CD8-positive, alpha-beta memory T cell (primary cell): ENCODE results near the gene LRRD1. TPM values are rescaled to one million over a fixed set of nuclear protein-coding genes. Genes with fewer than 3 reads are reported as not detected.
"Not testable (repeated sequence)": the region's sequence is repeated elsewhere in the genome, so short reads cannot be mapped to it uniquely, and the experiment has no call there.

Source experiments
- CTCF ChIA-PET: fragments of 350-600 bp; sonication (Branson Sonifier 250); formaldehyde crosslinking; loops from one replicate; lab custom pipeline; 2021; ENCODE audit warnings: antibody characterized with exemption; lab: Charles Lee
- POLR2A ChIA-PET: fragments of 350-600 bp; sonication (Branson Sonifier 250); formaldehyde crosslinking; loops from one replicate; lab custom pipeline; 2021; ENCODE audit warnings: antibody characterized with exemption; lab: Charles Lee
- DNase-seq, 5 donors: peaks; one replicate each; pipeline versions ENCODE4 v3.0.0 to v3.0.0-alpha.2; 2020 to 2022; ENCODE audit warnings: mixed read lengths in 1 of 5
- H3K27ac ChIP-seq: one replicate; pipeline ENCODE4 v1.7.0; 2013; ENCODE audit warnings: low read depth, mild to moderate bottlenecking, low read length, moderate library complexity
- H3K27me3 ChIP-seq: 2 replicates; pipeline ENCODE4 v1.7.0; 2013; ENCODE audit warnings: low read length, mild to moderate bottlenecking; ENCODE audit not compliant: insufficient read depth, poor library complexity, severe bottlenecking
- H3K36me3 ChIP-seq: 2 replicates; pipeline ENCODE4 v1.7.0; 2013; ENCODE audit warnings: mild to moderate bottlenecking, low read length, moderate library complexity; ENCODE audit not compliant: insufficient read depth
- H3K4me1 ChIP-seq: 2 replicates; pipeline ENCODE4 v1.7.0; 2013; ENCODE audit warnings: mild to moderate bottlenecking, low read length, moderate library complexity; ENCODE audit not compliant: insufficient read depth
- H3K4me3 ChIP-seq: 2 replicates; pipeline ENCODE4 v1.7.0; 2013; ENCODE audit warnings: mild to moderate bottlenecking, low read length
- H3K9me3 ChIP-seq: 2 replicates; pipeline ENCODE4 v1.7.0; 2013; ENCODE audit warnings: mild to moderate bottlenecking, low read length
- H3K27ac Mint-ChIP-seq, 8 donors: one replicate each; pipeline ENCODE4 v1.8.0; 2020 to 2021; ENCODE audit warnings: mixed read lengths in 8 of 8, mild to moderate bottlenecking in 6 of 8, inconsistent platforms in 3 of 8, moderate library complexity in 3 of 8
- H3K27me3 Mint-ChIP-seq, 2 donors: one replicate each; pipeline ENCODE4 v1.8.0; 2020 to 2021; ENCODE audit warnings: mixed read lengths in 2 of 2, mild to moderate bottlenecking in 1 of 2, moderate library complexity in 1 of 2
- H3K36me3 Mint-ChIP-seq, 3 donors: one replicate each; pipeline ENCODE4 v1.8.0; 2020 to 2021; ENCODE audit warnings: mixed read lengths in 3 of 3, inconsistent platforms in 1 of 3, mild to moderate bottlenecking in 1 of 3
- H3K4me1 Mint-ChIP-seq, 3 donors: one replicate each; pipeline ENCODE4 v1.8.0; 2020 to 2021; ENCODE audit warnings: mixed read lengths in 3 of 3, inconsistent platforms in 1 of 3, mild to moderate bottlenecking in 1 of 3
- H3K4me3 Mint-ChIP-seq, 7 donors: one replicate each; pipeline ENCODE4 v1.8.0; 2020 to 2021; ENCODE audit warnings: mixed read lengths in 7 of 7, mild to moderate bottlenecking in 6 of 7, moderate library complexity in 4 of 7, inconsistent platforms in 2 of 7
- H3K9me3 Mint-ChIP-seq, 5 donors: one replicate each; pipeline ENCODE4 v1.8.0; 2020 to 2022; ENCODE audit warnings: mixed read lengths in 5 of 5, mild to moderate bottlenecking in 3 of 5, moderate library complexity in 2 of 5, inconsistent platforms in 1 of 5
- polyA plus RNA-seq: library from polyadenylated mRNA; unstranded; fragments of 300-500 nt; fragmentation: Illumina TruSeq; gene quantifications from one replicate; pipeline ENCODE4 v1.2.3, GENCODE V29; 2021
- total RNA-seq, 2 experiments: library from RNA; stranded (reverse); gene quantifications; one replicate each; pipeline ENCODE4 v1.2.3, GENCODE V29; 2021

LRRD1 gene
- total and polyA plus RNA-seq, 3 experiments from 2014 or later, result not detected

DNA sequence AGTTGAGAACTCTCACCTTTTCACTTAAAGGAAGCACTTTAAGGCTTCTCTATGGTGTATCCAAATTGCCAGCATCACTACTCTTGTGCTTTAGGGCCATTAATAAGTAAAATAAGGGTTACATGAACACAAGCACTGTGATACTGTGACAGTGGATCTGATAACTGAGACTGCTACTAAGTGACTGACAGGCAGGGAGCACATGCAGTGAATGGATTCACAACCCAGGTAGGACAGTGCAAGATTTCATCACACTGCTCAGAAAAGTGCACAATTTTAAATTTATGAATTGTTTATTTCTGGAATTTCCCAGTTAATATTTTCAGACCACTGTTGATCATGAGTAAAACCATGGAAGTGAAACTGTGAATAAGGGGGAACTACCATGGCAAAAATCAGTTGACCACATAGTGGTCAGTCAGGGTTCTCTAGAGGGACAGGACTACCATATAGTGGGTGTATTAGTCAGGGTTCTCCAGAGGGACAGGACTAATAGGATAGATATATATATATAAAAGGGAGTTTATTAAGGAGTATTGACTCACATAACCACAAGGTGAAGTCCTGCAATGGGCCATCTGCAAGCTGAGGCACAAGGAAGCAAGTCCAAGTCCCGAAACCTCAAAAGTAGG, 23.7 kb downstream of the LRRD1 start:
- Mint-ChIP-seq H3K27ac (no peak overlapping the region), H3K27me3 (peaks cover 0 to 5% of the 10 kb centered on the region in 2 donors), H3K9me3 (no peaks in the 10 kb centered on the region), H3K4me1 (peaks cover 0 to 2% (median 0%) of the 10 kb centered on the region in 3 donors), H3K4me3 (no peak overlapping the region), H3K36me3 (no peaks in the 10 kb centered on the region)
- Histone ChIP-seq H3K4me3 (no peak overlapping the region), H3K27me3 (no peaks in the 10 kb centered on the region), H3K9me3 (no peaks in the 10 kb centered on the region), H3K36me3 (no peaks in the 10 kb centered on the region), H3K27ac (no peak overlapping the region), H3K4me1 (no peaks in the 10 kb centered on the region)
- DNase-seq, result no peak
- POLR2A ChIA-PET, result no interaction called here
- CTCF ChIA-PET, result no interaction called here

DNA sequence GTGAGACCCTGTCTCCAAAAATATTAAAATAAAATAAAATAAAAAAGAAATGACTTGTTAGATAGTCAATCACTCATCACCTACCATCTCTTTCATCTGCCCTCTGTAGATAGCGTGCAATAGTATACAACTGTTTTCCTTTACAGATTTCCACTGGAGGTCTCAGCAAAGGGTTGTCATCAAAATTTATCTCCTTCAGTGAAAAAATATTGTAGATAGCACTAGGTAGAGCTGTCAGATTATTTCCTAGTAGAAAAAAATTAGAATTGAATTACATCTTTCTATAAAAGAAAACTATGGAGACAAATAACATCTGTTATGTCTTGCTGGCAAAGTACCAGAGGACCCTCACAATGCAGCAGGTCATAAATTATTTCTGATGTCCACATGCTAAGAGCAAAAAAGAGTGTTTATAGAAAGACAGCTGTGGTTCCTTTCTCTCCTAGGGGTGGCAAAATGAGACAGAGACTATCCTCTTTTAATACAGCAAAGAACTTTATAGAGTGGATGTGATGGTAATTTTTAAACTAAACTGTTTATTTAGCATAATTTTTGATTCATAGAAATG, 28.4 kb downstream of the LRRD1 start:
- H3K4me3 ChIP-seq, result no peak overlapping the region
- Mint-ChIP-seq H3K9me3 (no peaks in the 10 kb centered on the region), H3K4me3 (no peak overlapping the region), H3K27ac (no peak overlapping the region), H3K4me1 (no peaks in the 10 kb centered on the region), H3K36me3 (no peaks in the 10 kb centered on the region), H3K27me3 (peaks cover 2 to 8% of the 10 kb centered on the region in 2 donors)
- no peak for DNase-seq
- CTCF ChIA-PET, result no interaction called here
- POLR2A ChIA-PET, result no interaction called here
- no peaks in the 10 kb centered on the region for H3K27me3 ChIP-seq
- H3K27ac ChIP-seq, result no peak overlapping the region
- H3K36me3 ChIP-seq, result no peaks in the 10 kb centered on the region
- no peaks in the 10 kb centered on the region for H3K9me3 ChIP-seq
- H3K4me1 ChIP-seq, result no peaks in the 10 kb centered on the region

DNA sequence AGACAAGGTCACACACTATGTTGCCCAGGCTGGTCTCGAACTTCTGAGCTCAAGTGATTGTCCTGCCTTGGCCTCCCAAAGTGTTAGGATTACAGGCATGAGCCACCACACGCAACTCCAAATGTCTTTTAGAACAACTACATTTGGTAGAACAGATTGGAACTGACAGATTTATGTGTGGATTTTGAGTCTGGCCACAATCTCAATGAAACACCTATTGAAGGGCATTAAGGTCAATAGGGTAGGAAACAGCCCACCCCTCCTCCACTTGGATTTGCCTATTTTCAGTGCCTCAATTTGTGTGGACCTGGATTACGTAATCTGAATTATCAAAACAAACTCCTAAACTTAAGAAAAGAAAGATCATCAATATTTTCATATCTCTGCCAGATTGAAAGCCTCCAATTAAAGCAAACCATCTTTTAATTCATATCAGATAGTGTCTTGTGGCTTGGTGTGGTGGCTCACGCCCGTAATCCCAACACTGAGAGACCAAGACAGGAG, 29.2 kb downstream of the LRRD1 start:
- Mint-ChIP-seq H3K4me3 (no peak overlapping the region), H3K9me3 (no peaks in the 10 kb centered on the region), H3K4me1 (no peaks in the 10 kb centered on the region), H3K27me3 (peaks cover 2 to 5% of the 10 kb centered on the region in 2 donors), H3K27ac (no peak overlapping the region), H3K36me3 (no peaks in the 10 kb centered on the region)
- Histone ChIP-seq H3K27ac (no peak overlapping the region), H3K4me1 (no peaks in the 10 kb centered on the region), H3K27me3 (no peaks in the 10 kb centered on the region), H3K4me3 (no peak overlapping the region), H3K9me3 (no peaks in the 10 kb centered on the region), H3K36me3 (no peaks in the 10 kb centered on the region)
- ChIA-PET POLR2A (no interaction called here), CTCF (no interaction called here)
- no peak for DNase-seq

DNA sequence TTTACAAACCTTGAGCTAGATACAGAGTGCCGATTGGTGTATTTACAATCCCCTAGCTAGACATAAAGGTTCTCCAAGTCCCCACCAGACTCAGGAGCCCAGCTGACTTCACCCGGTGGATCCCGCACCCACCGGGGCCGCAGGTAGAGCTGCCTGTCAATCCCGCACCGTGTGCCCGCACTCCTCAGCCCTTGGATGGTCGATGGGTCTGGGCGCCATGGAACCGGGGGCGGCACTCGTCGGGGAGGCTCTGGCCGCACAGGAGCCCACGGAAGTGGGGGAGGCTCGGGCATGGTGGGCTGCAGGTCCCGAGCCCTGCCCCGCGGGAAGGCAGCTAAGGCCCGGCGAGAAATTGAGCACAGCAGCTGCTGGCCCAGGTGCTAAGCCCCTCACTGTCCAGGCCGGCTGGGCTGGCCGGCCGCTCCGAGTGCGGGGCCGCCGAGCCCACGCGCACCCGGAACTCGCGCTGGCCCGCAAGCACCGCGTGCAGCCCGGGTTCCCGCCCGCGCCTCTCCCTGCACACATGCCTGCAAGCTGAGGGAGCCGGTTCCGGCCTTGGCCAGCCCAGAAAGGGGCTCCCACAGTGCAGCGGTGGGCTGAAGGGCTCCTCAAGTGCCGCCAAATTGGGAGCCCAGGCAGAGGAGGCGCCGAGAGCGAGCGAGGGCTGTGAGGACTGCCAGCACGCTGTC, 35.6 kb downstream of the LRRD1 start:
- H3K4me3 ChIP-seq, H3K27ac ChIP-seq, POLR2A ChIA-PET, H3K27me3 ChIP-seq, H3K4me1 ChIP-seq, H3K9me3 Mint-ChIP-seq, H3K4me1 Mint-ChIP-seq, H3K36me3 ChIP-seq, H3K36me3 Mint-ChIP-seq, H3K4me3 Mint-ChIP-seq, CTCF ChIA-PET, H3K27me3 Mint-ChIP-seq, DNase-seq, H3K27ac Mint-ChIP-seq, H3K9me3 ChIP-seq: not testable (repeated sequence)

DNA sequence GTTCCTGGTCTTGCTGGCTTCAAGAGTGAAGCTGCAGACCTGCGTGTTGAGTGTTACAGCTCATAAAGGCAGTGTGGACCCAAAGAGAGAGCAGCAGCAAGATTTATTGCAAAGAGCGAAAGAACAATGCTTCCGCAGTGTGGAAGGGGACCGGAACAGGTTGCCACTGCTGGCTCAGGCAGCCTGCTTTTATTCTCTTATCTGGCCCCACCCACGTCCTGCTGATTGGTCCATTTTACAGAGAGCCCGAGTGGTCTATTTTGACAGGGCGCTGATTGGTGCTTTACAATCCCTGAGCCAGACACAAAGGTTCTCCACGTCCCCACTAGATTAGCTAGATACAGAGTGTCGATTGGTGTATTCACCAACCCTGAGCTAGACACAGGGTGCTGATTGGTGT, 36.2 kb downstream of the LRRD1 start:
- H3K36me3 ChIP-seq, H3K9me3 ChIP-seq, H3K27me3 Mint-ChIP-seq, H3K27me3 ChIP-seq, H3K4me3 ChIP-seq, H3K36me3 Mint-ChIP-seq, POLR2A ChIA-PET, H3K27ac ChIP-seq, H3K9me3 Mint-ChIP-seq, H3K27ac Mint-ChIP-seq, CTCF ChIA-PET, H3K4me1 Mint-ChIP-seq, DNase-seq, H3K4me1 ChIP-seq: not testable (repeated sequence)
- peak overlapping the region in 1 of 7 donors; percentile 32 for H3K4me3 Mint-ChIP-seq

DNA sequence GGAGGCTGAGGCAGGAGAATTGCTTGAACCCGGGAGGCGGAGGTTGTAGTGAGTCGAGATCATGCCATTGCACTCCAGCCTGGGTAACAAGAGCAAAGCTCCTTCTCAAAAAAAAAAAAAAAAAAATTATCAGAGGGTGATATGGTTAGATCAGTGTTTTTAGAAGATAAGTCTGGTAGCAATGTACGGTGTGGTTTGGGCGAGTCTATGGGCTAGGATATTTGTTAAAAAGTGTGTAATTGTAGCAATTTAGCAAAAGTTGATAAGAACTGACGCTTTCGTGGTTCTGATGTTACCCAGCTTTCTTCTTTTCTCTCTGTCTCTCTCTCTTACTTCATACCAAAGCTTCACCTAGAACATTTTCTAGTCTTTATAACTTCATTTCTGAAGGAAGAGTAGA, 37.8 kb downstream of the LRRD1 start:
- no peaks in the 10 kb centered on the region for H3K4me1 Mint-ChIP-seq
- no peak for DNase-seq
- H3K4me3 Mint-ChIP-seq, result no peak overlapping the region
- ChIA-PET POLR2A (no interaction called here), CTCF (no interaction called here)
- H3K27ac Mint-ChIP-seq, result no peak overlapping the region
- Histone ChIP-seq H3K4me1 (no peaks in the 10 kb centered on the region), H3K9me3 (no peaks in the 10 kb centered on the region), H3K27ac (no peak overlapping the region), H3K4me3 (no peak overlapping the region), H3K36me3 (no peaks in the 10 kb centered on the region), H3K27me3 (no peaks in the 10 kb centered on the region)
- no peaks in the 10 kb centered on the region for H3K36me3 Mint-ChIP-seq
- H3K9me3 Mint-ChIP-seq, result peaks cover 0 to 3% (median 0%) of the 10 kb centered on the region in 5 donors
- no peaks in the 10 kb centered on the region for H3K27me3 Mint-ChIP-seq

DNA sequence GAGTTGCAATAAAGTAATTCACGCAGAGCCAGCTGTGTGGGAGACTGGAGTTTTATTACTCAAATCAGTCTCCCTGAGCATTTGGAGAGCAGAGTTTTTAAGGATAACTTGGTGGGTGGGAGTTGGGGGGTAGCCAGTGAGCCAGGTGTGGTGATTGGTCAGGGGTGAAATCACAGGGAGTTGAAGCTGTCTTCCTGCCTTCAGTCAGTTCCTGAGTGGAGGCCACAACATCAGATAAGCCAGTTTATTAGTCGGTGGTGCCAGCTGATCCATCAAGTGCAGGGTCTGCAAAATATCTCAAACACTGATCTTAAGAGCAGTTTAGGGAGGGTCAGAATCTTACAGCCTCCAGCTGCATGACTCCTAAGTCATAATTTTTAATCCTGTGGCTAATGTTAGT, 41.4 kb downstream of the LRRD1 start:
- H3K9me3 Mint-ChIP-seq, result no peaks in the 10 kb centered on the region
- Histone ChIP-seq H3K27ac (no peak overlapping the region), H3K27me3 (no peaks in the 10 kb centered on the region), H3K4me1 (peaks cover 7% of the 10 kb centered on the region), H3K4me3 (no peak overlapping the region), H3K9me3 (no peaks in the 10 kb centered on the region), H3K36me3 (no peaks in the 10 kb centered on the region)
- peaks cover 0 to 11% of the 10 kb centered on the region in 2 donors for H3K27me3 Mint-ChIP-seq
- peaks cover 19 to 29% (median 24%) of the 10 kb centered on the region in 3 donors for H3K4me1 Mint-ChIP-seq
- no peak for DNase-seq
- CTCF ChIA-PET, result no interaction called here
- H3K36me3 Mint-ChIP-seq, result peaks cover 0 to 15% (median 0%) of the 10 kb centered on the region in 3 donors
- POLR2A ChIA-PET, result no interaction called here
- H3K27ac Mint-ChIP-seq, result no peak overlapping the region
- no peak overlapping the region for H3K4me3 Mint-ChIP-seq
